ENCODE measurements around the gene FARP2. TPM values are rescaled to one million over a fixed set of nuclear protein-coding genes. Genes with fewer than 3 reads are reported as not detected.

Gene FARP2
- total and polyA plus RNA-seq, 10 of the 15 experiments (the other 5 are each of a cell fraction or from before 2014, with no cell fraction given): 5.5 to 67.5 (median 36.8) TPM

DNA sequence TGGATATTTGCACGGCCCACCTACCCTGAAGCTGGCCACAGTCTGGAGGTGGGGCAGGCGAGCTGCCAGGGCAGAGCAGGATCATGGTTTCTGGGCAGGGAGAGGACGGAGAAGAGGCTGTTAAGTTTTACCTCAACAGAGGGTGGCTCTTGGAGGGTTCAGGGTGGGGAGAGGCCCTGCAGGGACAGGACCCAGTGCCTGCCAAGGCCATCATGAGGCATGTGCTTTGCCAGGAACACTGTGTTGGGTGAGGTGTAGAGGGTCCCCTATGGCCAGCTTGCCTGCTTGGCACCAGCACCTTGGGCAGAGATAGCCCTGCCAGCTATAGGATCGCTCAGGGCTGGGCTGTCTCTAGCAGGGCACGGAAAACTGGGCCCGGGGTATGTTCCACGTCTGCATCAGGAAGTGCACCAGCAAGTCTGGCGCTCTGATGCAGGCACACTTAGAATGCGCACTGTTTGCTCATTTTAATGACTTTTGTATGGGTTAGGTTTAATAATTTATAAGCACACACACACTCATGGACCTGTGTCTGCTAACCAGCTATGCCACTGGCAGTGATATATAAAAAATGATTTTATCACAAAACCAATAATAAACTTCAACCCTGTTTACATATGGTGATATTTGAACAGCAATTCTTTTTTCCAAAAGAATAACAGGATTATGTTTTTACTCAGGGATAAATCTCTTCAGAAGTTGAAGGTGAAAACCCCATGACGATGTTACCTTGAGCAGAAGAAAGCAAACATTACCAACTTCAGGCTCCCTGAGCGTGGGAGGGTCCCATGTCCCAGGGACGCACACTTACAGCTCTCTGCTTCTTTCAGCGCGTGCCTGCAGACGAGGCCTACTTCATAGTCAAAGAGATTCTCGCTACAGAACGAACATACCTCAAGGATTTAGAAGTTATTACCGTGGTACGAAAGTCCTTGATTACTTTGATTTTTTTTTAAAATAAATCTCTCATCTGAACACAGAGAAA, 105.9 kb downstream of the FARP2 start (continued):
- no peak for TF ChIP-seq IRF4 (IDR thresholded peaks at IDR 0.05; ENCODE audit: low read depth, low read length)
- TF ChIP-seq, protein P1, sequence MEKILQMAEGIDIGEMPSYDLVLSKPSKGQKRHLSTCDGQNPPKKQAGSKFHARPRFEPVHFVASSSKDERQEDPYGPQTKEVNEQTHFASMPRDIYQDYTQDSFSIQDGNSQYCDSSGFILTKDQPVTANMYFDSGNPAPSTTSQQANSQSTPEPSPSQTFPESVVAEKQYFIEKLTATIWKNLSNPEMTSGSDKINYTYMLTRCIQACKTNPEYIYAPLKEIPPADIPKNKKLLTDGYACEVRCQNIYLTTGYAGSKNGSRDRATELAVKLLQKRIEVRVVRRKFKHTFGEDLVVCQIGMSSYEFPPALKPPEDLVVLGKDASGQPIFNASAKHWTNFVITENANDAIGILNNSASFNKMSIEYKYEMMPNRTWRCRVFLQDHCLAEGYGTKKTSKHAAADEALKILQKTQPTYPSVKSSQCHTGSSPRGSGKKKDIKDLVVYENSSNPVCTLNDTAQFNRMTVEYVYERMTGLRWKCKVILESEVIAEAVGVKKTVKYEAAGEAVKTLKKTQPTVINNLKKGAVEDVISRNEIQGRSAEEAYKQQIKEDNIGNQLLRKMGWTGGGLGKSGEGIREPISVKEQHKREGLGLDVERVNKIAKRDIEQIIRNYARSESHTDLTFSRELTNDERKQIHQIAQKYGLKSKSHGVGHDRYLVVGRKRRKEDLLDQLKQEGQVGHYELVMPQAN (conservative IDR thresholded peaks at IDR 0.05): no peak
- no peak for TF ChIP-seq YY1 (IDR thresholded peaks at IDR 0.05; ENCODE audit: low read depth, low read length)

DNA sequence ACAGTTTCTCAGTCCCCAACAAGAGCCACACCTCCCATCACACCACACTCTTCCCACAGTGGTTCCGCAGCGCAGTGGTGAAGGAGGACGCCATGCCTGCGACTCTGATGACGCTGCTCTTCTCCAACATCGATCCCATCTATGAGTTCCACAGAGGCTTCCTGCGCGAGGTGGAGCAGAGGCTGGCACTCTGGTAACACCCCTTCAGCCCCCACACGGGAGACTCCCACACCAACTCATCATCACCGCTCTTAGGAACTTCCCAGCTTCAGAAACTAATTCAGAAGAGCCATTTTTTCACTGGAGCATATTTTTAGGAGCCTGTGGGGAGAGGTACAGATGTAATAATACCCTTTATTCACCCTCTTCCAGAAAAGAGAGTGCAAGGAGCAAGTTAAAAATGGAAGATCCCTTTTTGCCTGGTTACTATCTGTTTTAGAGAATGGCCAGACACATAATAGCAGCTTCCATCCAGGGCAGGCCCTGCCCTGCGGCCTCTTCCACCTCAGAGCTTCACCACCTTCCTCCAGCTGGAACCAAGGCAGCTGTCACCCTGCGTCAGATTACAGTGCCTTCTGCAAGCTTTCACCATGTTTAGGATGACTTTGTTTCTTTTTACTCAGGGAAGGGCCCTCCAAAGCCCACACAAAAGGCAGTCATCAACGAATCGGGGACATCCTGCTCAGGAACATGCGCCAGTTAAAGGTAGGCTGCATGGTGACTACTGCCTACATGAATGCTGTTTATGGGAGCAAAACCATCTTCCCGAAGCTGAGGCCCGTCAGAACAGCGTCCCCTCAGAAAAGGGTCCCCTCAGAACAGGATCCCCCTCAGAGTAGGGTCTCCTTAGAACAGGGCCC, 107.4 kb downstream of the FARP2 start:
- Histone ChIP-seq H3K27ac (ENCODE audit: control insufficient read depth, insufficient read depth) (no peak overlapping the region), H3K9ac (ENCODE audit: control insufficient read depth, insufficient read depth, low read length) (no peak overlapping the region), H3K4me2 (ENCODE audit: control insufficient read depth, insufficient read depth) (no peak overlapping the region), H3K4me3 (no peak overlapping the region), H4K20me1 (ENCODE audit: control insufficient read depth, insufficient read depth) (no peaks in the 10 kb centered on the region; the same call in 1 of the 2 replicates), H3K27me3 (replicated peaks in 1 of 2; ENCODE audit: control insufficient read depth in 2 of 2, insufficient read depth in 2 of 2, low read length in 1 of 2) (no peaks in the 10 kb centered on the region), H3K9me3 (replicated peaks; ENCODE audit: control insufficient read depth, insufficient read depth, low read length) (no peaks in the 10 kb centered on the region), H3K36me3 (ENCODE audit: control insufficient read depth in 2 of 2, insufficient read depth in 2 of 2, low read length in 1 of 2) (no peaks in the 10 kb centered on the region), H2AFZ (ENCODE audit: control insufficient read depth, low read depth, low read length) (no peak overlapping the region), H3K4me1 (ENCODE audit: control insufficient read depth, insufficient read depth, low read length) (no peaks in the 10 kb centered on the region), H3K79me2 (ENCODE audit: control insufficient read depth, insufficient read depth, low read length) (no peaks in the 10 kb centered on the region)
- ATAC-seq (no peak), FAIRE-seq (no peak), DNase-seq (ENCODE audit: low read depth, low spot score) (no peak)
- SMC1A ChIA-PET (ENCODE audit: uncharacterized antibody, unreplicated experiment): no interaction called here
- intact Hi-C loops (cut with micrococcal nuclease; ENCODE audit: unreplicated experiment): no loop called here
- TF ChIP-seq, protein P2, sequence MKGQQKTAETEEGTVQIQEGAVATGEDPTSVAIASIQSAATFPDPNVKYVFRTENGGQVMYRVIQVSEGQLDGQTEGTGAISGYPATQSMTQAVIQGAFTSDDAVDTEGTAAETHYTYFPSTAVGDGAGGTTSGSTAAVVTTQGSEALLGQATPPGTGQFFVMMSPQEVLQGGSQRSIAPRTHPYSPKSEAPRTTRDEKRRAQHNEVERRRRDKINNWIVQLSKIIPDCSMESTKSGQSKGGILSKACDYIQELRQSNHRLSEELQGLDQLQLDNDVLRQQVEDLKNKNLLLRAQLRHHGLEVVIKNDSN (IDR thresholded peaks at IDR 0.05; ENCODE audit: borderline replicate concordance, extremely low read length, insufficient read depth, low read depth, low read length): no peak
- TF ChIP-seq ZNF217 (IDR thresholded peaks at IDR 0.05): no peak
- no peak for TF ChIP-seq SMAD5 (IDR thresholded peaks at IDR 0.05; ENCODE audit: low read depth)
- TF ChIP-seq, protein P3, sequence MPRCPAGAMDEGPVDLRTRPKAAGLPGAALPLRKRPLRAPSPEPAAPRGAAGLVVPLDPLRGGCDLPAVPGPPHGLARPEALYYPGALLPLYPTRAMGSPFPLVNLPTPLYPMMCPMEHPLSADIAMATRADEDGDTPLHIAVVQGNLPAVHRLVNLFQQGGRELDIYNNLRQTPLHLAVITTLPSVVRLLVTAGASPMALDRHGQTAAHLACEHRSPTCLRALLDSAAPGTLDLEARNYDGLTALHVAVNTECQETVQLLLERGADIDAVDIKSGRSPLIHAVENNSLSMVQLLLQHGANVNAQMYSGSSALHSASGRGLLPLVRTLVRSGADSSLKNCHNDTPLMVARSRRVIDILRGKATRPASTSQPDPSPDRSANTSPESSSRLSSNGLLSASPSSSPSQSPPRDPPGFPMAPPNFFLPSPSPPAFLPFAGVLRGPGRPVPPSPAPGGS (IDR thresholded peaks at IDR 0.05; ENCODE audit: borderline replicate concordance, insufficient read depth, low read depth, low read length, poor library complexity, severe bottlenecking): no peak
- 88% methylated on average over 18 of the region's 18 CpGs for WGBS (ENCODE audit: insufficient coverage, insufficient replicate concordance, low lambda C conversion rate, missing lambda C conversion rate)
- no TSS peak for BruUV-seq (replicated peaks)
- in situ Hi-C loops (cut with MboI): no loop called here
- CTCF ChIA-PET: no interaction called here
- RAD21 ChIA-PET (ENCODE audit: unreplicated experiment): no interaction called here
- POLR2A ChIA-PET: no interaction called here

Measured in GM12878 (cell line).